ENCODE data around the gene CBX5. TPM values are rescaled to one million over a fixed set of nuclear protein-coding genes. Genes with fewer than 3 reads are reported as not detected.
"Not testable (repeated sequence)": the region's sequence is repeated elsewhere in the genome, so short reads cannot be mapped to it uniquely, and the experiment has no call there.

The CBX5 gene
- total RNA-seq, 2 experiments from 2014 or later: 102 to 113 TPM

DNA sequence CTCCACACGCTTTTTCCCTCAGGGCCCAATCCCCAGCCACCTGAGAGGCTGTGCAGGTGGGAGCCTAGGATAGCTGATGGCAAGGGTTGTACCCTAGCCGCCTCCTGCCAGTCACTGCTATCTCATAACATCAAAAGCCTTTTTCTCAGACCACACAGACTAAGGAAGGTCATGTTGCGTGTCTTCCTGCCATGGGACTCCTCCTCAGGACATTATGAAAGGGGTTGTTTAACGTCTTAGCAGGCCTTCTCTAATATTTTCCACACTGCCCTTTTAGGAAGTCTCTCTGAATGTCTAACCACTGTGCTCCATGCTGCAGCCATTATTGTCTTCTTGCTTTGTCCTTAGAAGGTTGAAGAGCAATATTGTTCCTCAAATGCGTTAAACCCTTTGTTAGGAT lies 83.5 kb downstream of the CBX5 start:
- H3K36me3 Mint-ChIP-seq: no peaks in the 10 kb centered on the region
- H3K27ac Mint-ChIP-seq: no peak overlapping the region
- CTCF ChIA-PET: interaction anchor here (1.2 to 8.6 kb wide), 5 partner anchors 11 to 190 kb away, joined by 3 to 87 read pairs (median 4); partner anchors contain the start of gene HOXC5
- H3K27me3 Mint-ChIP-seq: peaks cover 74% of the 10 kb centered on the region
- peaks cover 2% of the 10 kb centered on the region for H3K4me1 Mint-ChIP-seq
- H3K9me3 Mint-ChIP-seq (ENCODE audit: low read depth): no peaks in the 10 kb centered on the region
- H3K4me3 Mint-ChIP-seq: no peak overlapping the region
- no peak for ATAC-seq
- no peak for DNase-seq

DNA sequence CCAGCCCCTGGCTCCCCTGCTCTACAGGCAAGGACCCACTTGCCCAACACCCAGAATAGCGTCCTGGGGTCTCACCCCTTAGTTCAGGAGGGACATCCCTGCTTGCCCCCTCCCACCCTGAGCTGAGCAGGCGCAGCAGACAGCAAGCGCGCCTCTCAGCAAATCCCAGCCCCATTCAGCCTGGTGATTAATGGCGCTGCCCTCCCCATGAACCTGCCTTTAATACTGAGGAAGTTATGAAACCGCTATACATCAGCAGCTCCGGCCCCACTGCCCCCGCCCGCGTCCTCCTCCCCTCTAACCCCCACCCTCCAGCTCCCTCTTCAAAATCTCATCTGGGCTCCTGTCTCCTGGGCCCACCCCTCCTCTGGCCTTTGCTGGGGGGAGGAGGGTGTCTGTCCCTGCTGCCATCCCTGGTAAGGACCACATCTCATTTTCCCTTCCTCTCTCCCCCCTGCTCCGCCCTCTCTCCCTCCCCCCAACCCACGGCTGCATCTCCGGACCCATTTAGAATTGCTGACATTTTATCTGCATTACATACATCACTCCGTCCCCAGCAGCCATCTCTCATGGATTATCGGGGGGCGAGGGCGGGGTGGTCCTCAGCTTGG lies 84.1 kb downstream of the CBX5 start:
- ATAC-seq: no peak
- Mint-ChIP-seq H3K4me1 (peaks cover 3% of the 10 kb centered on the region), H3K27ac (no peak overlapping the region), H3K36me3 (no peaks in the 10 kb centered on the region), H3K27me3 (peaks cover 76% of the 10 kb centered on the region), H3K9me3 (ENCODE audit: low read depth) (no peaks in the 10 kb centered on the region), H3K4me3 (no peak overlapping the region)
- CTCF ChIA-PET: interaction anchor here (0.9 to 10.9 kb wide), 7 partner anchors 11 to 190 kb away, joined by 3 to 229 read pairs (median 4); partner anchors contain the start of genes HOXC5 and HOXC8
- no peak for DNase-seq

DNA sequence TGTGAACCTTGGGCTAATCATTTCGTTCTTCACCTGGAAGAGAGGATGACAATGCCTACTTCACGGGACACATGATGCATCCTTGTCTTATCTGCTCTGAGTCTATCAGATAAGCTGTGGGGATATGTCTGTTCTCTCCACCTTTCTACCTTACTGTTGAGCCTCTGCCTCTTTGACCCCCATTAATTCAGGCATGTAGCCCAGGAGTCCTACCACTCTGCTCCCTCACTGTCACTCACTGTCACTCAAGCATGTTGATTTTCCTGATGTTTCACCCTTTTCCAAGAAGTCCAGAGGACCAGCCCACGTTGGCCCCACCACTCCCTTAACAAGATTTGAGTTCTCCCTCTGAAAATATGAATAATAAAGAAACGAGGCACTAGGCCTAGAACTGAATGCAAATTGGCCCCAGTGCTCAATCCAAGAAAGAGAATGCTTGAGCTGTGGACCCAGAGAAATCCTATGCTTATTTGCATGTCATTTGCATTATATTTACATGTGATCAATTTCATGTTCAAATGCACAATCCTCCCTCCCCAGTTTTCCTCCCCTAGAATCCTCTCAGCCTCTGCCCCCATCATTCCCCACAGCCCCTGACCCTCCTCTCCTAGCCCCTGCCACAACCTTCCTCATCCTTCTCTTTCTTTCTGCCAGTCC lies 84.7 kb downstream of the CBX5 start:
- DNase-seq: no peak
- H3K36me3 Mint-ChIP-seq: no peaks in the 10 kb centered on the region
- H3K9me3 Mint-ChIP-seq (ENCODE audit: low read depth): no peaks in the 10 kb centered on the region
- no peak overlapping the region for H3K4me3 Mint-ChIP-seq
- ATAC-seq: no peak
- H3K27me3 Mint-ChIP-seq: peaks cover 74% of the 10 kb centered on the region
- peaks cover 3% of the 10 kb centered on the region for H3K4me1 Mint-ChIP-seq
- CTCF ChIA-PET: interaction anchor here (0.9 to 10.9 kb wide), 8 partner anchors 12 to 190 kb away, joined by 3 to 229 read pairs (median 7); partner anchors contain the start of genes HOXC5 and HOXC8
- H3K27ac Mint-ChIP-seq: no peak overlapping the region

DNA sequence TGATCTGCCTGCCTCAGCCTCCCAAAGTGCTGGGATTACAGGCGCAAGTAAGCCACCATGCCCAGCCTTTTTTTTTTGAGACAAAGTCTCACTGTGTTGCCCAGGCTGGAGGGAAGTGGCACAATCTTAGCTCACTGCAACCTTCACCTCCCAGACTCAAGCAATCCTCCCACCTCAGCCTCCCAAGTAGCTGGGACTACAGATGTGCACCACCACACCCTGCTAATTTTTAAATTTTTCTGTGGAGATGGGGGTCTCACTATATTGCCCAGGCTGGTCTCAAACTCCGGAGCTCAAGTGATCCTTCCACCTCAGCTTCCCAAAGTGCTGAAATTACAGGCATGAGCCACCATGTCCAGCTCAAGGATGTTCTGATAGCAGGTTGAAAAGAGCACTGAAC lies 85.3 kb downstream of the CBX5 start:
- H3K27ac Mint-ChIP-seq; H3K4me3 Mint-ChIP-seq; H3K9me3 Mint-ChIP-seq (ENCODE audit: low read depth); DNase-seq; H3K4me1 Mint-ChIP-seq; ATAC-seq; H3K36me3 Mint-ChIP-seq: not testable (repeated sequence)
- H3K27me3 Mint-ChIP-seq: peaks cover 73% of the 10 kb centered on the region
- CTCF ChIA-PET: interaction anchor here (1.2 to 10.9 kb wide), 5 partner anchors 12 to 189 kb away, joined by 4 to 229 read pairs (median 87); partner anchors contain the start of genes HOXC5 and HOXC8

DNA sequence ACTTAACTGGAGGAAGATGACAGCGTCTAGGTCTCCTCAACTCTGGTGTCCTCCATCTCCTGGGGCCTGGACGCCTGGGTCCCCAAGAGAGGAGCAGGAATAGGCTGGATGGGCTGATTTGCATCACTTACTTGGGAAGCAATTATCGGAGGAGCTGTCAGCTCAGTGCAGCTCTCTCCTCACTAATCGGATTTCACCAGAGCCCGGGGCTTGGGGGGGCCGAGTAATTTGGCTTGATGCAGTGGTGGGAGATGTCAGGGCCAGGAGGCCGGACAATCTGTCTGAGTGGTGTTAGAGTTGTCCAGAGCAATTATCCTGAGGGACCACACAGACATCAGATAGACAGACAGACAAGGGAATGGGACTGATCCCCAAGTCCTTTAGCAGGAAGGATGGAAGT lies 86.5 kb downstream of the CBX5 start:
- CTCF ChIA-PET: interaction anchor here (0.7 to 10.9 kb wide), 8 partner anchors 8 to 195 kb away, joined by 3 to 229 read pairs (median 38); partner anchors contain the start of genes HOXC5 and HOXC8
- Mint-ChIP-seq H3K27ac (no peak overlapping the region), H3K9me3 (ENCODE audit: low read depth) (no peaks in the 10 kb centered on the region), H3K4me1 (peaks cover 11% of the 10 kb centered on the region), H3K36me3 (no peaks in the 10 kb centered on the region), H3K27me3 (peaks cover 67% of the 10 kb centered on the region), H3K4me3 (no peak overlapping the region)
- ATAC-seq (no peak), DNase-seq (no peak)

DNA sequence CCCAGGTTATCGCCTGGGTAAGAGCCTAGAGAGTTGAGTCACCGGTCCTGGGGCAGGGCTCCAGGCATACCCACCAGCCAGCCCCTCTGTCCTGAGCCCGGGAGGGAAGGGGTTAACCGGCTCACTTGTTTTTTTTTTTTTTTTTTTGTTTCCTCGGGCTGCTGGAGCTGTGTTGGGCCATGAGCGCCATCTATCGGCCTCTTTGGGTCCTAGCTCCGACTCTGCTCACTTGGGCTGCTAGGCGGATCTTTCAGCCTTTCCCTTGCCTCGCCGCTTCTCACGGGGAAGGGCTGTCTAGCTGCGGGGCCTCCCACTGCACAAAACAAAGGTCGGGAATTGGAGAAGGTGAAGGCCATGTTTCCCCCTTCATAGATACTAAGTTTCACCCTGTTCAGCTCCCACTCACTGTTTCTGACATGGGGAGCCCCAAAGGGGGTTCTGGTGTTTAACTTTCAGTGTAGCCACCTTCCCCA lies 88.3 kb downstream of the CBX5 start:
- H3K27ac Mint-ChIP-seq: no peak overlapping the region
- peaks cover 21% of the 10 kb centered on the region for H3K4me1 Mint-ChIP-seq
- peak; percentile 54 for ATAC-seq
- no peaks in the 10 kb centered on the region for H3K36me3 Mint-ChIP-seq
- no peak overlapping the region for H3K4me3 Mint-ChIP-seq
- peak; percentile 82 for DNase-seq
- CTCF ChIA-PET: interaction anchor here (0.6 to 10.9 kb wide), 31 partner anchors 10 to 1485 kb away, joined by 3 to 229 read pairs (median 5); partner anchors contain the start of genes HOXC10, HOXC4, HOXC5 and HOXC8
- peaks cover 53% of the 10 kb centered on the region for H3K27me3 Mint-ChIP-seq
- no peaks in the 10 kb centered on the region for H3K9me3 Mint-ChIP-seq (ENCODE audit: low read depth)

DNA sequence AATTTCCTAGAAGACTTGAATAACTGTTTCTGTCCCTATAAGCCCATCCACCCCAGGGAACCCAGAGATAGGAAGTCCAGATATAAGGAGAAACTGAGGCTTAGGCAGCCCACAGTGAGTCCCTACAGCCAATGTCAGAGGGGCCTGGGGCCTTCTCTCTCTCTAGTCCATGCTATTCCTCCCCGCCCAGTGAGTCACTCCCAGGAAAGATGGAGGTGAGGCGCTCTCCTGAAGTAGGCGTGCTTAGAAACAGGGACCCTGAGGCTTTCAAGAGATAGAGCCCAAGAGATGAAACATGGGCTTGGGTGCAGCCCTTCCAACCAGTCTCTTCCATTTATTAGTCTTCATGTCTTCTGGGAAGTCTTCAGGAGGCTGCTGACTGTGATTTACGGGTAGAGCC lies 88.8 kb downstream of the CBX5 start:
- Mint-ChIP-seq H3K27ac (no peak overlapping the region), H3K4me3 (no peak overlapping the region), H3K27me3 (peaks cover 48% of the 10 kb centered on the region)

DNA sequence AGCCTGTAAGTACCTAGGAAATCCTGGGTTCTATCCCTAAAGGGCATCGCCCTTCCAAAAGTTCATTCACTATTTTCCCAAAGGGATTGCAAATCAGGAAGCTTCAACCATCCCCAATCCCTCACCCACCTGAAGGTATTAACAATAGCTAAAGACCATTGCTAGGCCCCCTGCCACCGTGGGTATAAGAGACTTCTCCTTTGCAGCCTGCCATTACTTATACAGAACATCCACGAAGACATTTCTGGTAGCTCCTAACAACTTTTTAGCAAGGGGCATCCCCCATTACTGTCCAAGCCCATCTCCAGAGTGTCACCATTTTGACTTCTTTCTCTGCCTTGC lies 90.8 kb downstream of the CBX5 start:
- H3K36me3 Mint-ChIP-seq: no peaks in the 10 kb centered on the region
- peak overlapping the region; percentile 76 for H3K4me3 Mint-ChIP-seq
- no peaks in the 10 kb centered on the region for H3K9me3 Mint-ChIP-seq (ENCODE audit: low read depth)
- peaks cover 34% of the 10 kb centered on the region for H3K27me3 Mint-ChIP-seq
- peaks cover 21% of the 10 kb centered on the region for H3K4me1 Mint-ChIP-seq
- CTCF ChIA-PET: interaction anchor here (1.0 to 10.9 kb wide), 8 partner anchors 12 to 184 kb away, joined by 3 to 229 read pairs (median 52); partner anchors contain the start of genes HOXC5 and HOXC8
- no peak for ATAC-seq
- no peak for DNase-seq
- peak overlapping the region; percentile 54 for H3K27ac Mint-ChIP-seq

More for the DNA sequence above, 88.8 kb downstream of the CBX5 start:
- ATAC-seq: no peak
- no peaks in the 10 kb centered on the region for H3K9me3 Mint-ChIP-seq (ENCODE audit: low read depth)
- no peak for DNase-seq
- peaks cover 21% of the 10 kb centered on the region for H3K4me1 Mint-ChIP-seq
- no peaks in the 10 kb centered on the region for H3K36me3 Mint-ChIP-seq
- CTCF ChIA-PET: interaction anchor here (0.7 to 10.9 kb wide), 26 partner anchors 8 to 448 kb away, joined by 3 to 229 read pairs (median 6); partner anchors contain the start of genes HOXC10, HOXC4, HOXC5 and HOXC8

DNA sequence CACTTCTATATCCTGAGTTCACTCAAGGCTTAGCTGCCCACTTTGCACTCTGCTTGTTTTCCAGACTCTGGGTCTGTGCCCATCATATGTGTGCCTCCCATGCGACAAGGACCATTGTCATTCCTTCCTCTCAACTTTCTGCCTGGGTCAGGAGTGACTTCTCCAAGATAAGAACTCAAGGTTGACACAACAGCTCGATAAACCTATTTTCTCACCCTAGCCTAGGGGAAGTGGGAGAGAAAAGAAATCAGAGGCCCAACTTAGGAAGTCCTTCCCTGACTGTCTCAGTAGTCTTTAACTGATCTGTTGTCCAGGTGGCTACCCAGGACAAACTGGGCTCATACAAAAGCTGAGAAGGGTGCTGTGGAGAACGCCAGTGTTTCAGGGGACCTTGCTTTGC lies 92.8 kb downstream of the CBX5 start:
- Mint-ChIP-seq H3K4me3 (no peak overlapping the region), H3K9me3 (ENCODE audit: low read depth) (no peaks in the 10 kb centered on the region), H3K27ac (no peak overlapping the region), H3K36me3 (no peaks in the 10 kb centered on the region), H3K4me1 (peaks cover 21% of the 10 kb centered on the region), H3K27me3 (peaks cover 17% of the 10 kb centered on the region)
- no peak for DNase-seq
- CTCF ChIA-PET: interaction anchor here (1.5 to 10.9 kb wide), 4 partner anchors 13 to 181 kb away, joined by 5 to 136 read pairs (median 22); partner anchors contain the start of gene HOXC8
- no peak for ATAC-seq

DNA sequence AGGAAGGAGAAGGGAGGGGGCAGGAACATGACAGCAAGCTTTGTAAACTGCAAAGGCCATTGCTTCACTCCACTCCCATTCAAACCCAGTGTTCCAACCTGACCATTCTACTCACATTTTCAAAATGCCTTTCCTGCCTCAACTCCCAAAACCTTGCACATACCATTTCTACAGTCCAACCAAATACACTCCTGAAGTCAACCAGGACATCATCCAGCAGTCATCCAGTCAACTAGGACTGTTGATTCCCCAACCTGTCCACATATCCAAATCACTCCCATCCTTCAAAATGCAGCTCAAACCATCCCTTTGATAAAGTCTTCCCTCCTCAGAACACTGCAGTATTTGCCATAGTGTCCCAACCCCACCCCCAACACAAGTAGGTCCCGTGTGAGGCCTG lies 94.0 kb downstream of the CBX5 start:
- Mint-ChIP-seq H3K4me3 (no peak overlapping the region), H3K27me3 (peaks cover 8% of the 10 kb centered on the region), H3K4me1 (peaks cover 17% of the 10 kb centered on the region), H3K9me3 (ENCODE audit: low read depth) (no peaks in the 10 kb centered on the region), H3K27ac (no peak overlapping the region), H3K36me3 (peaks cover 3% of the 10 kb centered on the region)
- DNase-seq (no peak), ATAC-seq (no peak)
- CTCF ChIA-PET: interaction anchor here (0.8 to 10.9 kb wide), 3 partner anchors 21 to 180 kb away, joined by 3 to 136 read pairs (median 6); partner anchors contain the start of gene HOXC8

DNA sequence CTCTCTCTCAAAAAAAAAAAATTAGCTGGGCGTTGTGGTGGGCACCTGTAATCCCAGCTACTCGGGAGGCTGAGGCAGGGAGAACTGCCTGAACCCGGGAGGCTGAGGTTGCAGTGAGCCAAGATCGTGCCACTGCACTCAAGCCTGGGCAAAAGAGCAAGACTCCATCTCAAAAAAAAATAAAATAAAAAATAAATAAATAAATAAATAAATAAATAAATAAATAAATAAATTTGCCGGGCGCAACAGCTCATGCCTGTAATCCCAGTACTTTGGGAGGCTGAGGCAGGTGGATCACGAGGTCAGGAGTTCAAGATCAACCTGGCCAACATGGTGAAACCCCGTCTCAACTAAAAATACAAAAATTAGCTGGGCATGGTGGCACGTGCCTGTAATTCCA lies 94.6 kb downstream of the CBX5 start:
- ATAC-seq: not testable (repeated sequence)

DNA sequence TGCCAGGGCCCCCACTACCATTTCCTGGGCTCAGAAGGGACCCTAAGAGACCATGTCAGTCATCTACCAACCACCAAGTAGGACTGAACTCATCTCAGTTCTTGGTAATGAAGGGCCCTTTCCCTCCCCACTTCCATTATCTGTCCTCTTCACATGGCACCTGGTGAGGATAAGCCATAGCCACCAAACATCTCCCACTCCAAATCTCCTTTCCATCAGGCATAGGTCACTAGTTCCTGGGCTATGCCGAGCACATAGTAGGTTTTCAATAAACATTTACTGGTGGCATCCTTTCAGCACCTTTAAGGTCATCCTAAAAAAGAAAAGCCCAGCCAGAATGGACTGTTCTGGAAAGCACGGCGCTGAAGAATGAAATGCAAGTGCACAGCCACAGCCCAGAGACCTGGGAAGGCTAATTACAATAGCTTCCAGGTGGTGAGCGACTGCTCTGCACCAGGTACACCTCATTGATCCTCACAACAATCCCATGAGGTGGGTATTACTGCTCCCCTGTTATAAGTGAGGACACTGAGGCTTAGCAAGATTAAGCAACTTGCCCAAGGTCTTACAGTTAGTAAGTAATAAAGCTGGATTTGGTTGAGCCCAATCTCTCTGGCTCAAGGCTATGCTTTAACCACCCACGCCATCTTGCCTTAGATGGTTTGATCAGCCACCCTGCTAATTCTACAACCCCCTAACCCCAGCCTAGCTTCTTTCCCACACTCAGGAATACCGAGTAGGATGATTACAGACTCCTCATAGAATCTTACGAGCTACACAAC lies 95.7 kb downstream of the CBX5 start:
- Mint-ChIP-seq H3K27ac (no peak overlapping the region), H3K27me3 (no peaks in the 10 kb centered on the region), H3K36me3 (peaks cover 3% of the 10 kb centered on the region), H3K4me1 (peaks cover 13% of the 10 kb centered on the region), H3K9me3 (ENCODE audit: low read depth) (no peaks in the 10 kb centered on the region), H3K4me3 (no peak overlapping the region)
- DNase-seq (no peak), ATAC-seq (no peak)
- CTCF ChIA-PET: interaction anchor here (0.9 to 1.5 kb wide), 3 partner anchors 9 to 151 kb away, joined by 4 to 6 read pairs (median 4); partner anchors contain the start of gene HOXC5

More for the DNA sequence above, 94.6 kb downstream of the CBX5 start:
- H3K4me1 Mint-ChIP-seq: peaks cover 17% of the 10 kb centered on the region
- not testable (repeated sequence) for DNase-seq; H3K4me3 Mint-ChIP-seq; H3K9me3 Mint-ChIP-seq (ENCODE audit: low read depth); H3K27me3 Mint-ChIP-seq; H3K36me3 Mint-ChIP-seq; H3K27ac Mint-ChIP-seq
- CTCF ChIA-PET: interaction anchor here (0.9 to 10.9 kb wide), 4 partner anchors 10 to 180 kb away, joined by 4 to 136 read pairs (median 5); partner anchors contain the start of genes HOXC5 and HOXC8

DNA sequence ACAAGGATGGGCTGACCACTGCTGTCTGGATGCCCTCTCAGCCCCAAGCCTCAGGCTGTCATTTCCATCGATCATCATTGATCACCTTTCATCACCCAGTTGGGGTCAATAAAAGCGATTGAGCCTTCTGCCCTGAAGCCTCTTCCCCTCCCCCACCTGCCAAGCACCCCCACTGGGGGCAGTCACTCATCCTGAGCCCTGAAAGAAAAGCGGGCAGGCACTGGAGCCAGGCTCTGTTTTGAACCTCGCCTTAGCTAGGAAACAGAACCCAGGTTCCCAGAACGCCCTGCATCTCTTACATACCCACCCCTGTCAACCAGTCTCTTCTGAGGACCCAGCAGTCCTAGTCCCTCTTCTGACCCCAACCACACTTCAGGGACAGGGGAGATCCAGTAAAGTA lies 96.9 kb downstream of the CBX5 start:
- peaks cover 10% of the 10 kb centered on the region for H3K4me1 Mint-ChIP-seq
- no peak overlapping the region for H3K4me3 Mint-ChIP-seq
- H3K9me3 Mint-ChIP-seq (ENCODE audit: low read depth): no peaks in the 10 kb centered on the region

More for the DNA sequence above, 96.9 kb downstream of the CBX5 start:
- CTCF ChIA-PET: no interaction called here
- Mint-ChIP-seq H3K27me3 (no peaks in the 10 kb centered on the region), H3K36me3 (peaks cover 3% of the 10 kb centered on the region), H3K27ac (no peak overlapping the region)
- no peak for DNase-seq
- no peak for ATAC-seq
